ENCODE data around the gene VCL. TPM values are rescaled to one million over a fixed set of nuclear protein-coding genes. Genes with fewer than 3 reads are reported as not detected.
"Not testable (repeated sequence)": the region's sequence is repeated elsewhere in the genome, so short reads cannot be mapped to it uniquely, and the experiment has no call there.

VCL gene
- total RNA-seq, 2 experiments from 2014 or later, result 13.4 to 14.4 TPM

DNA sequence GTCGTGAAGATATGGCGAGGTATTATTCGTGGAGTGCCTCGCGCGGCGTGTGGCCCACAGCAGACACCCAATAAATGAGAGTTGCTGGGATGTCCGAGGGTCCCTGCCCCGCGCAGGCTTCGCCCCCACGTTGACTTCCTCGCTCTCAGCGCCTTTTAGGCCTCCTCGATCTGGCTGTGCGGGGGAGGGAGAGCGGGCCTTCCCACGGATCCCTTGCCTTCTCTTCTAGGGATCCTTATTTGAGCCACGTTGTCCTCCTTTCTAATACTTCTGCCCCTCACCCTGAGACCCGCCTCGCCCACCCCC is 660 bp downstream of the VCL start:
- H3K36me3 Mint-ChIP-seq (ENCODE audit: low read depth), result no peaks in the 10 kb centered on the region
- intact Hi-C loops (cut with micrococcal nuclease), result loop anchor here (1.0 to 5.0 kb wide), 7 partner anchors 42 to 1741 kb away; partner anchors contain the start of genes ADK, AP3M1 and SAMD8
- DNase-seq, result peak; percentile 28
- H3K4me3 Mint-ChIP-seq, result peak overlapping the region; percentile 86
- no peaks in the 10 kb centered on the region for H3K9me3 Mint-ChIP-seq
- CTCF ChIA-PET, result interaction anchor here (1.3 to 1.4 kb wide), 3 partner anchors 16 to 37 kb away, joined by 3 to 4 read pairs (median 3); no protein-coding TSS in a partner anchor
- no peaks in the 10 kb centered on the region for H3K27me3 Mint-ChIP-seq (ENCODE audit: low read depth)
- H3K27ac Mint-ChIP-seq, result peak overlapping the region; percentile 70
- peaks cover 22% of the 10 kb centered on the region for H3K4me1 Mint-ChIP-seq (ENCODE audit: low read depth)

DNA sequence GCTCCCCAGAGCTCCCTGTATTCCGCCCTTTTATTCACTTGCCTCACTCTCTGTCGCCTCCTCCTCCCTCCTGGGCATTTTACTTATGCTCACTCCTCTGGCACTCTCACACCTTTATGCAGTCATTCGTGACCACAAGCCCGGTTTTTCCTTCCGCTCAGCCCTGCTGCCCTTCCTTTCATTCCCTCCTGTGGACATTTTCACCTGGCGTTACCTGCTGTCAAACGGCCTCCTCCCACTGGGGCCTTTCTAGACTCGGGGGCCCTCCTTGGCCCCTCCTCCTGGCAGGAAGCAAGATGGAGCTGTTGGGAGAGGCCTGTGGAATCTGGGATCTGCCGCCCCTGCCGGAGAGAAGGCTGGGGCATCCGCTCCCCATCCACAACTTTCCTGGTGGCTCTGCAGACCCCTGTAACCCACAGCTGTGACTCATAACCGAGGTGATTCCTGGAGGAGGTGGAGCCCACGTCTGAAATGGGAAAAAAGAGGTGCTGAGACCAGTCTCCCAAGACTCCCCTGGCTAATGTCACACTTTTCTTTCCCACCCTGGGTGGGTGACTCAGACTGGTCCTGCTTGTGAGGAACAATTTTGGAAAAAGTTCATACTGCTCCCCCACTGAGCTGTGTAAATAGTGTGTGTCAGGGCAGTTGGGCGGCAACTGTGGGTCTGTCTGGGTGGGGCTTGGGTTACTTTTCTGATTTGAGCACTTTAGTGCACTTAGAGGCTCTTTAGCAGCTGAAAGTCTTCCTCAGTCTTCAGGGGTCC is 1.2 kb downstream of the VCL start:
- peak overlapping the region; percentile 86 for H3K4me3 Mint-ChIP-seq
- DNase-seq, result peak; percentile 6
- H3K4me1 Mint-ChIP-seq (ENCODE audit: low read depth), result peaks cover 21% of the 10 kb centered on the region
- H3K9me3 Mint-ChIP-seq, result no peaks in the 10 kb centered on the region
- peak overlapping the region; percentile 70 for H3K27ac Mint-ChIP-seq
- H3K36me3 Mint-ChIP-seq (ENCODE audit: low read depth), result no peaks in the 10 kb centered on the region
- no peaks in the 10 kb centered on the region for H3K27me3 Mint-ChIP-seq (ENCODE audit: low read depth)
- intact Hi-C loops (cut with micrococcal nuclease), result loop anchor here (1.0 to 5.0 kb wide), 7 partner anchors 43 to 1742 kb away; partner anchors contain the start of genes ADK, AP3M1 and SAMD8
- CTCF ChIA-PET, result interaction anchor here (0.6 to 1.9 kb wide), 7 partner anchors 15 to 829 kb away, joined by 3 to 6 read pairs (median 4); no protein-coding TSS in a partner anchor

DNA sequence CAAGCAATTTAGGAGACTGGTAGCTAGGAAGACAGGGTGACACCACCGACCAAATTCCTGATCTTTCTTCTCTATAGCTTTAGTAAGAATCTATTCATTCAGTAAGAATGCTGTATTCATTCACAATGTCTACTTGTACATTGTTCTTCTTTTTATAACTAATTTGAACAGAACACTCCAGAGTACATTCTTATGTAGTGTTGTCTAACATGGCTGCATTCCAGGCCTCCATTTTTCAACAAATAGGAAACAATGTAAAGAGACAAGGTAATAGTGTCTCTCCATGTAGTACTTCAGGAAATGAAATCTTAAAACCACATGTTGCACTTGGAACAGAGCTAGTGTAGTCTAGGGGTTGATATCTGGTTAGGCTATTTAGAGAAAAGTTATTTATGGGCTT is 1.8 kb downstream of the VCL start:
- H3K4me1 Mint-ChIP-seq (ENCODE audit: low read depth), result peaks cover 21% of the 10 kb centered on the region
- intact Hi-C loops (cut with micrococcal nuclease), result loop anchor here (2.0 to 5.0 kb wide), 6 partner anchors 57 to 1742 kb away; partner anchors contain the start of genes ADK, AP3M1 and SAMD8
- H3K27me3 Mint-ChIP-seq (ENCODE audit: low read depth), result no peaks in the 10 kb centered on the region
- H3K27ac Mint-ChIP-seq, result no peak overlapping the region
- DNase-seq, result no peak
- H3K9me3 Mint-ChIP-seq, result no peaks in the 10 kb centered on the region
- peak overlapping the region; percentile 86 for H3K4me3 Mint-ChIP-seq
- CTCF ChIA-PET, result interaction anchor here (0.7 to 1.9 kb wide), 7 partner anchors 14 to 59 kb away, joined by 3 to 6 read pairs (median 3); no protein-coding TSS in a partner anchor
- H3K36me3 Mint-ChIP-seq (ENCODE audit: low read depth), result no peaks in the 10 kb centered on the region

DNA sequence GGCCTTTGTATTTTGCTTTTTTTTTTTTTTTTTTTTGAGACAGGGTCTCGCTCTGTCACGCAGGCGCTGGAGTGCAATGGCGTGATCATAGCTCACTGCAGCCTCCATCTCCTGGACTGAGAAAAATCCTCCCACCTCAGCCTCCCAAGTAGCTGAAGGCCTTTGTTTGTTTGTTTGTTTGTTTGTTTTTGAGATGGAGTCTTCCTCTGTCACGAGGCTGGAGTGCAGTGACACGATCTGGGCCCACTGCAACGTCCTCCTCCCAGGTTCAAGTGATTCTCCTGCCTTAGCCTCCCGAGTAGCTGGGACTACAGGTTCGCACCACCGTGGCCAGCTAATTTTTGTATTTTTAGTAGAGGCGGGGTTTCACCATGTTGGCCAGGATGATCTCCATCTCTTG is 2.3 kb downstream of the VCL start:
- H3K27ac Mint-ChIP-seq; H3K27me3 Mint-ChIP-seq (ENCODE audit: low read depth); H3K4me3 Mint-ChIP-seq; intact Hi-C loops (cut with micrococcal nuclease); H3K36me3 Mint-ChIP-seq (ENCODE audit: low read depth); DNase-seq; H3K9me3 Mint-ChIP-seq: not testable (repeated sequence)
- CTCF ChIA-PET, result interaction anchor here (0.7 to 1.9 kb wide), 4 partner anchors 41 to 59 kb away, joined by 3 to 6 read pairs (median 4); no protein-coding TSS in a partner anchor
- peaks cover 21% of the 10 kb centered on the region for H3K4me1 Mint-ChIP-seq (ENCODE audit: low read depth)

DNA sequence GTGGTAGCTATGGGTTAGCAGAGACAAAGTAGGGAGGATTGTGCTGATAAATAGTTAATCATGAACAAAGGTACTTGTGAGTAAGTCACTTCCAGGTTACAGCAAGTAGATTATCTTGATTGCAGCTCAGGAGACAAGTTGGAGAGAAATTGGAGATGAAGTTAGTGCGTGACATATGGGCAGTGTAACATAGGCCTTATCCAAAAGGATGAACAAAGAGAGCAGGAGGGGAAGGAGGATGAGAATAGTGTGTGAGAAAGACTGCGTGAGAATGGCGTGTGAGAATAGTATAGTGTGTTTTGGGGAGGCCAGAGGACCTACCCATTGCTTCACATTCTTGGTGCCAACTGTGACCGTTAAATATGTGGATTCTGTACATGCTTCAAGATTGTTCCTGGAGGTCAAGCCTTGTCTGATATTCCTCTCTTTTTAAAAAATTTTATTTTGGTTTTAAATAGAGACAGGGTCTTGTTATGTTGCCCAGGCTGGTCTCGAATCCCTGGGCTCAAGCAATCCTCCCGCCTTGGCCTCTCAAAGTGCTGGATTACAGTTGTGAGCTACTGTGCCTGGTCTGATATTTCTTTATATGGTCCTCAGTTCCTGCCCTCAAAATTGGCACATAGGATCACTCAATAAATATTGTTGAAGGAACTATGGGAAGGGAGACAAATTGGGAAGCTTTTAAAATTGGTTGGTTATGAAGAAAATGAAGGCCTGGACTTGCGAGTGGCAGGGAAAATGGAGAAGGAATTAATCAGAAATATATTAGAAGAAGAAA is 3.2 kb downstream of the VCL start:
- Mint-ChIP-seq H3K4me3 (no peak overlapping the region), H3K27me3 (ENCODE audit: low read depth) (no peaks in the 10 kb centered on the region), H3K4me1 (ENCODE audit: low read depth) (peaks cover 21% of the 10 kb centered on the region), H3K27ac (no peak overlapping the region), H3K36me3 (ENCODE audit: low read depth) (no peaks in the 10 kb centered on the region), H3K9me3 (no peaks in the 10 kb centered on the region)
- CTCF ChIA-PET, result interaction anchor here (0.9 to 1.9 kb wide), 2 partner anchors 44 to 60 kb away, joined by 4 to 6 read pairs; no protein-coding TSS in a partner anchor
- intact Hi-C loops (cut with micrococcal nuclease), result no loop called here
- no peak for DNase-seq

DNA sequence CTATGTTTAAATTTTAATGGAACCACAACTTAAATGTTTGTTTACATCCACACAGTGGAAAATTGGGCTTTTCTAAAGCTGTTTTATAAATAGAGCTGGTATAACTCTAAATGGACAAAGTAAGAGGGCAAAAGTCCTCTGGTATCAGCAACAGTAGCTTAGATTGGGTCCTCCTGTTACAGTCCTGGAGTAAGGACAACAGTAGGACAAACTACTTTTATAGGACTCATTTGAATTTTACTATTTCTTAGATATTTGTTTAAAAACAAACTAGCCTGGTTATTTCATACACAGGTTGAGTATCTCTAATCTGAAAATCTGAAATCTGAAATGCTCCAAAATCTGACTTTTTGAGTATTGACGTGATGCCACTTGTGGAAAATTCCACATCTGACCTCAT is 8.4 kb downstream of the VCL start:
- intact Hi-C loops (cut with micrococcal nuclease), result no loop called here
- Mint-ChIP-seq H3K9me3 (no peaks in the 10 kb centered on the region), H3K4me3 (no peak overlapping the region), H3K27me3 (ENCODE audit: low read depth) (no peaks in the 10 kb centered on the region), H3K36me3 (ENCODE audit: low read depth) (no peaks in the 10 kb centered on the region), H3K4me1 (ENCODE audit: low read depth) (peaks cover 22% of the 10 kb centered on the region), H3K27ac (no peak overlapping the region)
- CTCF ChIA-PET, result no interaction called here
- DNase-seq, result no peak

DNA sequence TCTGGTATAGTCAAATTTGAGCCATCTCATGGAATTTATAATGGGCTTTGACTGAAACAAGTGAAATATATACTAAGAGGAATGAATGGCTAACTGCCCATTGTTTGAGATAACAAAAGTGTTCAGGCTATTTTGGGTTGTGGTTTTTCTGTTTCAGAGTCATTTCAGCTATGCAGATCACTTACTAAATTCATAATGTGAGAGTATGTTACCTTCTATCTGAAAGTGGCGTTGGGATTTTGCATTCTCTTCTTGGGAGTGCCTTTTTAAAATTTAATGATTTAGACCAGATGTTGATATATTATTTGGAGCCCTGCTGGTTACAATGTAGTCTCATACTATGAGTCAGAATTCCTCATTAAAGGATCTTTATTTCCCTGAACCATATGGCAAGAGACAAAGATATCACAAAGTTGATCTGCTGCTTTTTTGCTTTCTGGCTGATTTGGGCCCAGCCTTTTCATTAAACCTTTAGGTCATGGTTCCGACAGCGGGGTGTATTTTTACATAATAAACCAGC is 10.4 kb downstream of the VCL start:
- CTCF ChIA-PET, result no interaction called here
- no peaks in the 10 kb centered on the region for H3K9me3 Mint-ChIP-seq
- intact Hi-C loops (cut with micrococcal nuclease), result no loop called here
- no peak for DNase-seq
- peaks cover 39% of the 10 kb centered on the region for H3K4me1 Mint-ChIP-seq (ENCODE audit: low read depth)
- H3K36me3 Mint-ChIP-seq (ENCODE audit: low read depth), result no peaks in the 10 kb centered on the region
- H3K27me3 Mint-ChIP-seq (ENCODE audit: low read depth), result no peaks in the 10 kb centered on the region
- H3K27ac Mint-ChIP-seq, result no peak overlapping the region
- H3K4me3 Mint-ChIP-seq, result no peak overlapping the region

DNA sequence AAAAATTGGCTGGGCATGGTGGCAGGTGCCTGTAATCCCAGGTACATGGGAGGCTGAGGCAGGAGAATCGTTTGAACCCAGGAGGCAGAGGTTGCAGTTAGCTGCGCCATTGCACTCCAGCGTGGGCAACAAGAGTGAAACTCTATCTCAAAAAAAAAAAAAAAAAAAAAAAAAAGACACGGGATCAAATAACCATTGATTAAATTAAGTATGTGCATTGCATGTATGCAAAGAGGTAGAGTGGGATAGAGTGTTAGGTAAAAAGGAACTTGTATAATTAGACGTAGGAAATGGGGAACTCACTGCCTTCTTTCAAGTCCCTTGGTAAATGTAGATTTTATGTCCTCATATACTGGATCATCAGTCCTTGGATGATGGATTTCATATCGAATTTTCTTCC is 13.1 kb downstream of the VCL start:
- Mint-ChIP-seq H3K36me3 (ENCODE audit: low read depth) (no peaks in the 10 kb centered on the region), H3K4me3 (no peak overlapping the region), H3K27ac (no peak overlapping the region), H3K9me3 (no peaks in the 10 kb centered on the region), H3K4me1 (ENCODE audit: low read depth) (peaks cover 39% of the 10 kb centered on the region), H3K27me3 (ENCODE audit: low read depth) (no peaks in the 10 kb centered on the region)
- CTCF ChIA-PET, result no interaction called here
- DNase-seq, result no peak
- intact Hi-C loops (cut with micrococcal nuclease), result no loop called here

DNA sequence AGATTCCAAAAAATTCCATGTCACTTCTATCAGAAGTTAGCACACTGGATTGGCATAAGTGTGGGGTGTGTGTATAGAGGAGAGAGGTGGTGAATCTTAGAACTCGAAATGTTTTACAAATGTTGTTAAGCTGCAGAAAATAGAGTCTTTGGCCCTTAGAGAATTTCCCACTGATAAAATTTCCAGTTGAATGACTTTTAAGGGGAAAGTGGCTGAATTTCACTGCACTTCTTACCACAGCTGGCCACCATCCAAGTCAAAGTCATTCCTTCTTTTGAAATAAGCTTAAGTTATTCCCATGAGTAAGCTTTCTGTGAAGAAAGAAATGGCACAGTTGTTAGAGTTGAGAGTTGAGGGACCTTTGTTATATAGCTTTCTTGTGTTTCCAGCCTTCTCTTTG is 13.9 kb downstream of the VCL start:
- Mint-ChIP-seq H3K27ac (no peak overlapping the region), H3K27me3 (ENCODE audit: low read depth) (no peaks in the 10 kb centered on the region), H3K4me1 (ENCODE audit: low read depth) (peaks cover 39% of the 10 kb centered on the region), H3K4me3 (no peak overlapping the region), H3K36me3 (ENCODE audit: low read depth) (no peaks in the 10 kb centered on the region), H3K9me3 (no peaks in the 10 kb centered on the region)
- intact Hi-C loops (cut with micrococcal nuclease), result no loop called here
- CTCF ChIA-PET, result no interaction called here
- DNase-seq, result no peak

DNA sequence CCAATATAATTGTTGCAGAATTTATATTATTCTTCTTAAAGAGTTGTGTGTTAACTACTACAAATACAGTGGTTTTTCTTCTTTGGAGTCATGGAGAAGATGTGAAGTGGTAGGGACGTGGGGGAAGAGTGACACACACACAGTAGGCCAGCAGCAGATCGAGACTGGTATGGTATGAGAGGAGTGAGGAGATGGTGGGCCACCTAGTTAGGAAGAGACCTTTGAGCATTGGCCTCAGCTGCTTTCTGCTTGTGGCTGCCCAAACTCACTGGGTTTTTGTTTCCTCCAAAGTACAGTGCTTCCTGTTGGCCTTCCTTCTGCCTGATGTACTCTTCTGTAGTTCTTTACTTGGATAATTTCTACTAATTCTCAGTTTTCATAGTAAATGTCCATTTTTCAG is 14.6 kb downstream of the VCL start:
- Mint-ChIP-seq H3K27ac (no peak overlapping the region), H3K9me3 (no peaks in the 10 kb centered on the region), H3K36me3 (ENCODE audit: low read depth) (no peaks in the 10 kb centered on the region), H3K4me3 (no peak overlapping the region), H3K27me3 (ENCODE audit: low read depth) (no peaks in the 10 kb centered on the region), H3K4me1 (ENCODE audit: low read depth) (peaks cover 39% of the 10 kb centered on the region)
- DNase-seq, result no peak
- intact Hi-C loops (cut with micrococcal nuclease), result no loop called here
- CTCF ChIA-PET, result no interaction called here

DNA sequence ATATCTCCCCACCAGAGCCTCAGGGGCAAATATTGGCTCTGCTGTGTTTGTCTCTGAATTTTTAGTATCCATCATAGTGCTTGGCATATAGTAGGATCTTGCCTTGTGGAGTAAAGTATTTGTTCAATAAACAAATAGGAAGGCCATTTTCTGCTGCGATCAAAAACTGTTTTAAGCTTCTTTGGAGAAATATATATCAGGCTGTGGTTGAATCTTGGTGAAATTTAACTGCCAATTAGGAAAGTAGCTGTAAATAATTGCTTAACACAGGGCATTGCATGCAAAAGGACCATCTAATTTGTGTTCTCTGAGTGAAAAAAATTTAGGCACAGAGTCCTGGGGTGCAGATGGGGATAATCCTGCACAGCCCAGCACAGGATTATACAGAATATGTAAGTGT is 15.1 kb downstream of the VCL start:
- Mint-ChIP-seq H3K27ac (no peak overlapping the region), H3K9me3 (no peaks in the 10 kb centered on the region)
- no peak for DNase-seq

DNA sequence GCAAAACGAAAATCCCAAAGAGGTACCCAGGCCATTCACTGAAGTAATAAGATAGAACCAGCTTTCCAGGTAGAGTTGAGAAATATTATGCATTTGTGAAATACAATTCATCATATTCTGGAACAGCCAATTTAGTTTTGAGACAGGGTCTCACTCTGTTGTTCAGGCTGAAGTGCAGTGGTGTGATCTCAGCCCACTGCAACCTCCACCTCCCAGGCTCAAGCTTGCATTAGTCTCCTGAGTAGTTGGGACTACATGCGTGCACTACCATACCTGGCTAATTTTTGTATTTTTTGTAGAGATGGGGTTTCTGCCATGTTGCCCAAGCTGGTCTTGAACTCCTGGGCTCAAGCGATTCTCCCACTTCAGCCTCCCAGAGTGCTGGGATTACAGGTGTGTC is 16.7 kb downstream of the VCL start:
- H3K4me1 Mint-ChIP-seq (ENCODE audit: low read depth), result peaks cover 31% of the 10 kb centered on the region
- H3K36me3 Mint-ChIP-seq (ENCODE audit: low read depth); H3K27me3 Mint-ChIP-seq (ENCODE audit: low read depth); H3K27ac Mint-ChIP-seq; intact Hi-C loops (cut with micrococcal nuclease); H3K9me3 Mint-ChIP-seq; H3K4me3 Mint-ChIP-seq; DNase-seq: not testable (repeated sequence)
- CTCF ChIA-PET, result interaction anchor here (1.1 kb wide), 1 partner anchor 15 kb away, joined by 3 read pairs; no protein-coding TSS in a partner anchor

More for the DNA sequence above, 15.1 kb downstream of the VCL start:
- intact Hi-C loops (cut with micrococcal nuclease), result no loop called here
- Mint-ChIP-seq H3K36me3 (ENCODE audit: low read depth) (no peaks in the 10 kb centered on the region), H3K27me3 (ENCODE audit: low read depth) (no peaks in the 10 kb centered on the region), H3K4me3 (no peak overlapping the region), H3K4me1 (ENCODE audit: low read depth) (peaks cover 39% of the 10 kb centered on the region)
- CTCF ChIA-PET, result no interaction called here
